Eye (tissue), 1 donor: ENCODE data around the gene CRIM1.
"Not testable (repeated sequence)": the region's sequence is repeated elsewhere in the genome, so short reads cannot be mapped to it uniquely, and the experiment has no call there.

Experiments
- DNase-seq: peaks from one replicate; pipeline ENCODE4 v3.0.0-alpha.2; 2015

Gene CRIM1

GRCh38 chr2:36355151-36355889 lies at the start of gene CRIM1:
TSS of gene CRIM1 (plus strand) at chr2:36355778. CDS start at chr2:36356293, 515 bp downstream.
- DNase-seq: peak; percentile 95

GRCh38 chr2:36307441-36307840 lies 48.1 kb upstream of the CRIM1 start:
- DNase-seq: no peak

- DNase-seq: not testable (repeated sequence)
Measured at GRCh38 chr2:36310444-36310843, 45.1 kb upstream of the CRIM1 start.

DNA sequence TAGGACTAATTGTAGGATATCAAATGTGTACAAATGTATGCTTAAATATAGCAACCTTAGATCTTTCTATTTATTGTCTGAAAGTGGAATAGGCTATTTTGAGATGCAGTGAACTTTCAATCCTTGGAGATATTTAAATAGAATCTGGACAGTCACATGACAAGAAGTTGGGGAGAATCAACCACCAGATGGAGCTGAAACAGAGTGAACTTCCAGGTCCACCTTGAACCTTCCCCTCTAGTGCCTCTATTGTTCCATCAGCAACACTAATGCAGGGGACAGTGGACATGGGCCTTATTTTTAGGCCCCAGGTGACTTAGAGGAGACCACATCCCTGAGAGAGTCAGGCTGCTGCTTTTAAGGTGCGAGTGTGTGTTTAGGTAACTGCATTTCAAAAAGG lies 37.0 kb upstream of the CRIM1 start:
- DNase-seq: no peak

GRCh38 chr2:36322108-36322507 lies 33.5 kb upstream of the CRIM1 start:
- DNase-seq: peak; percentile 43

GRCh38 chr2:36326286-36326685 lies 29.3 kb upstream of the CRIM1 start:
- DNase-seq: no peak

- no peak for DNase-seq
Measured at GRCh38 chr2:36329251-36329650, 26.3 kb upstream of the CRIM1 start.

- DNase-seq: peak; percentile 23
Measured at GRCh38 chr2:36329746-36330472, 25.7 kb upstream of the CRIM1 start.

DNA sequence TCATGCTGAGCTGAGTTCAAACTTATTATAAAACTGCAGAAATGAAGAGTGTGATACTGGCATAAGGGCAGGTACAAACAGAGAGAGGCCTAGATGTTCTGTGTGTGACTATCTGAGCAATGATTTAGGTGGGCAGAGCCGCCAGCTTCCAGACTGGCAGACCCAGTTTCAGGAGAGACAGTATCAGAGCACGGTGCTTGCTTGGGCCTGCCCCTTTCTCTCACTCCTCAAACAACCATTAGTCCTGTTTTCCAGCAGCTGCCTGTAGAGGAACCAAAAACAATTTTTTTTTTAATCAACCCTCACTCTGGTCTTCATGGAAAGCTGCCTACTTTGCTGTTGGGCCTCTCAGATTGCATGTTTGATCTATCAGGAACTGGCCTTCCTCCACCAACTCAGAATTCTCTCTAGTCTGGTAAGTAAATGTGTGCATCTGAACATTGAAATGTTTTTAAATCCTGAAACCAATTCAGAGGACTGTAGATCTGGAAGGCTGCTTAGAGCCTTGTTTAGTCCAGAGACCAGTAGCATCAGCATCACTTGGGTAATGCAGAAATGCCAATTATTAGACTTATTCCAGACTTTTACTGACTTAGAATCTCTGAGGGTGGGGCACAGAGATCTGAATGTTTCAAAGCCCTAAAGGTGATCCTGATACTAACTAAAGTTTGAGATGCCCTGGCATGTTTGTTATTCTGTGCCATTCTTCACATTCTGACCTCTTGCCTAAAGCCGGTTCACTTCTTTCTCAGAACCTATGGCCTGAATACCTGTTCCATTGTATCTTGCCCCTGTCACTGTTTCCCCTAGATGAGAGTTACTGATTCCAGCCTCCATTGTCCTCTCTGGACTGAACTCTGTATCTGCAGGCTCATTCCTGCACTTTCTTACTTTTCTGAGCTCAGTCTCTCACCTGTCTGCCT lies 24.8 kb upstream of the CRIM1 start:
- no peak for DNase-seq

DNA sequence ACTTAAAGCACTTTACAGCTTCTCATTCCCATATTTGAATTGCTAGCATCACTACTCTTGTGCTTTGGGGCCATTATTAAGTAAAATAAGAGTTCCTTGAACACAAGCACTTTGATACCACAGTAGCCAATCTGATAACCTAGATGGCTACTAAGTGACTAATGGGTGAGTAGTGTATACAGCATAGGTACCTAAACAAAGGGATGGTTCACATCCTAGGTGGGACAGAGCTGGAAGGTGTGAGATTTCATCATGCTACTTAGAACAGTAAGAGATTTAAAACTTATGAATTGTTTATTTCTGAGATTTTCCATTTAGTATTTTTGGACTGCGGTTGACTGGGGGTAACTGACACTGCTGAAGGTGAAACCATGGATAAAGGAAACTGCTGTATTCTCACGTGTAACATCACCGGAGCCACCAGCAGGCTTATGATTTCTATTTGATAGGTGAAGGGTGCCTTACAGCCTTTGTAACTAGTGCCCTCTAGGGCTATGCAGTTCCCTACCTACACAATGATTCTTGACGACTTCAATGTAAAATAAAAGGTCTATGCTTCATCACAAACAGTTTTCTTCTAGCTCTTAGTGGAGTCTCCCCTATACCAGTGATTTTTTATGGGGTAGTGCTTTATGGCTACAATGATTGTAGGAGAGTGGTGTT lies 22.1 kb upstream of the CRIM1 start:
- DNase-seq: no peak

- DNase-seq: no peak
Measured at GRCh38 chr2:36335597-36335996, 20.0 kb upstream of the CRIM1 start.

DNA sequence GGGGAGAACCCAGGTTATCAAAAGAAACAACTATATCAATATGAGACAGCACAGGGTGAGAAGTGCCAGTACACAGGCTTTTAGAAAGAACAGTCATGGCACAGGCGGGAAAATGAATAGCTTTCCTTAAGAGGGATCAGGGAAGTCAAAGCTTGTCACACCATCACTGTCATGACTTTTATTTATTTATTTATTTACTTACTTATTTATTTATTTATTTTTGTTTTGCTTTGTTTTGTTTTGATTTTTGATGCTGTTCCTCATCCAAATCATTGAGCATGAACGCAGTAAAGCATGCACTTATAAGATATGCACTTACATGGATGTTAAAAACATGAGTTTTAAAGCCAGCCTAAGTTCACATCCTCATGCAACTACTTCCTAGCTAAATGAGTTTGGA lies 19.3 kb upstream of the CRIM1 start:
- no peak for DNase-seq

GRCh38 chr2:36337354-36337753 lies 18.2 kb upstream of the CRIM1 start:
- no peak for DNase-seq

DNA sequence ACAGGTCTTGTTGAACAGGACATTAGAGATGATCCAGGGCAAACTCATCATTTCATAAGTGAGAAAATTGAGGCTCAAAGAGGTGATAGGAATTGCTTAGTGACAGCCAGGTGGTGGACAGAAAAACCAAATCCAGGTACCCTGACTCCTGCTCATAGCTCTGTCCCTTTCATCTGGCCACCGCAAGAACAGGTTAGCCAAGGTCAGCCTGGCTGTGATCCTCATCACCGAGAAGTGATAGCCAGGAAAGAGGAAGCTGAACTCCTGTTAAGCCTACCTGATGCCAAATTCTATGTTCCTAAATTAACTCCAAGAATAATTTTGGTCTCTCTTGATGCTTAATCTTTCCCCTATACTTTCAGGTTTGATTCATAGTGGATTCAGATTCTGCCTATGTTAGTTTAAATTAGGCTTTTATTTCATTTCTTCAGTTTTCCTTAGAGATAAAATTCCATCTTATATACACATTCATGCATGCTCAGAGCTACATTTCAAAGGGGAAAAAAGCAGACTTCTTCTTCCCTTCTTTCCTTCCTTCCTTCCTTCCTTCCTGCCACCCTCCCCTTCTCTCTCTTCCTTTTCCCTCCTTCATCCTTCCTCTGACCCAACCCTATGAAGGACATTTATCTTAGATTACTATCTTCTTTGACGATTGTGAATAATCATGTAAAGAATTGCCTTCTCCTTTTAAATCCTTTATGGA lies 17.3 kb upstream of the CRIM1 start:
- DNase-seq: no peak

DNA sequence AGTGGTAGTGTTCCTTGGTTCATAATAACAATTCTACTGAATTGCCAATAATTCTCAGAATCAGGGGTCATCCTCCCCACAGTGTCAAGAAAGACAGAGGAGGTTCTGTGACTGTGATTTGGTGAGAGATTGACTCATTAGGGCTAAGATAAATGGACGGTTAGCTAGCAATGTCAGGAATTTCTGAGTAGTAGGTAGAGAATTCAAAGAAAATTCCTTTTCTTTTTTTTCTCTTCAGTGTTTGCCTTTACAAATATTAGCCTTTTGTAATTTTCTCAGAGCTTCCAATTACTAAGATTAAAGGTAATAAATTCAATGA lies 16.8 kb upstream of the CRIM1 start:
- DNase-seq: no peak

GRCh38 chr2:36339607-36340218 lies 15.9 kb upstream of the CRIM1 start:
- peak; percentile 16 for DNase-seq

DNA sequence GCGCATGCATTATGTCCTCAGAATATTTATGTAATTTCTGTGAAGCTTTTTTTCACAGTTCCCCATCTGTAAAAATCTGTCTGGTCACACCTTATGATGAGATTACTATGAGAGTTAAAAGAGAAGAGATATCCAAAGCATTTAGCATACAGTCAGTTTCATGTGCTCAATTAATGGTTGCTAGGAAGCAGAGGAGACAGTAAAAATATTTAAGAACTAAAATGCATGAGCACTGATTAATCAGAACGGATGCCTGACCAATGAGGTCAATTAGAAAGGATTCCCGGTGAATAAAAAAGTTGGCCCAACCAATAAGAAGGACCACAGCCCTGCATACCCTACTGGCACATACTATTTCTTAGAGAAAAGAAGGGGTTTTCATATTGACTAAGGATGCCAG lies 12.0 kb upstream of the CRIM1 start:
- DNase-seq: no peak

DNA sequence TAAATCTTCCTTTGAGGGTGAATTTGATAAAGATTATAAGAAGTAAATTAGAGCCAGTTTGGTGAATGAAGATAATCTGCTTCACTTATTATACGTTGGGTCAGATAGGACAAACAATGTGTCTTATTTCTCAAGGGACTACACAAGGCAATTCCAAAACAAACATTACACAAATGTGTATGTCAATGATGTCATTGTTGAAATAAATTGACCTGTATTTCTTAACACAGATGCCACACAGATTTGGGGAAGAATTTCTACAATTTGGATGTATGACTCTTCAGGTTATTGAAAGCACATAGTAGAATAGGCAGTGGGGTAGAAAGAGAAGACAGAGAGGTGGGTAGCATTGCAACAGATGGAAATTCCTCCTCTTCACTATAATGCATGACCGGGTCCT lies 6.9 kb upstream of the CRIM1 start:
- no peak for DNase-seq

DNA sequence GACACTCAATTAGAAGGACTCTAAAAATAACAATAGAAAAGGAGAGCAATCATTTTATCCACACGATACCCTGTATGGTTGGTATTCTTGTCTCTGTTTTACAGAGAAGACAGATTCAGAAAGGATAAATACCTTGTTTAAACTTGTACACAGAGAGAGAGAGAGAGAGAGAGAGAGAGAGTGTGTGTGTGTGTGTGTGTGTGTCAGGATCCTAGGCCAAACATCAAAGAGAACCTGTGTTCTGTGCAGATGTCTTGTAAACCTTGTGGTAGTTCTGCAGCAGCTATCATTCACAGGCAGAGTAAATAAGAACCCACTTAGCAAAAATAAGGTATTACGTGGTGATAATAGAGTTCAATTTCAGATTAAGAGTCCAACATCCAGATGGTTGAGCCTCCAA lies 4.3 kb upstream of the CRIM1 start:
- peak; percentile 24 for DNase-seq

DNA sequence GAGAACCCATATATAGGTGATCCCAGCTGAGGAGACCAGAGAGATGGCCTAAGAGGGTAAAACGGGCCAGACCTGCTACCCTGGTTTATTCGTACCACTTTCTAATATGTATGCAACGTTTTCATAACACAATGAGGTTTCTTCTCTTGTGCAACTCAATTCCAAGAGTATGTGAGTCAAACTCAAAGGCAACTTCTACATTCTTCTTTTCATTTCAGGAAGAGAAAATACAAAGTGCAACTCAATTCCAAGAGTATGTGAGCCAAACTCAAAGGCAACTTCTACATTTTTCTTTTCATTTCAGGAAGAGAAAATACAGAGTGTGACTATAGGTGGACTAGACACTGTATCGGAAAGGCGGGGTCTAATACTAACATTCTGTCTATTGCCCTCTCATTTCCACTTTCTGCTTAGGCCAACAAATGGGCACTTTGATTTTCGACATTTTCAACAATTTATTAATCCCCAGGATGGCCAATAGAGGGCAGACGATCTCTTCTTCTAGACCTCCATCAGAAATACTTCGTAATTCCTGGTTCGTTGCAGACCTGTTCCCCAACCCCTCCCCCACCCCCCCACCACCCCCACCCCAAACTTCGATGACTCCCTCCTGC lies 3.7 kb upstream of the CRIM1 start:
- DNase-seq: peak; percentile 76

DNA sequence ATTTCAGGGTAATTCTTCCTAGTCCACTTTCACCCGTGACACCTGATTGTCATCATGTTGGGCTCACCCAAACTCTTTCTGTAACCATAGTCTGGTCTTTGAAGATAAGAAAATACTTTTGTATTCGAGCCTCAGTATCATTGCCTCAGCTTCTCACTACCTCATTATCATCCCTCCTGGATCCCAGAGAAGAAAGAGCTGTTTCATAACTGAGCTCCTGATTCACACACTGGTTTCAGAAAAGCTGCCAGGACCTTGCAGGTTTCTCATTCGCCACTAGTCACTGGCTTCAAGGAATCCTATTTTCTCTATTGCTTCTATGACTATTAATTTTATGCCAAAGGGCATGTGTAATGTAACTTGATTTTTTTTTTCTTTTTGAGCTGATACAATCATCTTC lies 2.9 kb upstream of the CRIM1 start:
- no peak for DNase-seq

DNA sequence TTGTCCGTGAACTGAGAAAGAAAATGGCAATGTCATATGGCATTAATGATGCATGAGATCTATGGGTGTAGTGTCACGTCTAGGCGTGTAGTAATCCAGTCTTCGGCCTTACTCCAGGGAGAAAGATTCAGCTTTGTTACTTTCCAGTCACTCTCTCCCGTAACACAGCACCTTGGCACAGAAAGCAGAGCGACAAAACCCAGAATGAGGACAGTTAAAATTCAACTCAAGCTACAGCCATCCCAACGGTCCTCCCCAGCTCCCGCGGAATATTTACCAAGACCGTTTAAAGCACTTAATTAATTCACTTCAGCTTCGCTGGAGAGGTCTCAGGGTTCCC lies 797 bp upstream of the CRIM1 start:
- DNase-seq: peak; percentile 87
